ENCODE measurements around the gene ARFGEF3.

DNA sequence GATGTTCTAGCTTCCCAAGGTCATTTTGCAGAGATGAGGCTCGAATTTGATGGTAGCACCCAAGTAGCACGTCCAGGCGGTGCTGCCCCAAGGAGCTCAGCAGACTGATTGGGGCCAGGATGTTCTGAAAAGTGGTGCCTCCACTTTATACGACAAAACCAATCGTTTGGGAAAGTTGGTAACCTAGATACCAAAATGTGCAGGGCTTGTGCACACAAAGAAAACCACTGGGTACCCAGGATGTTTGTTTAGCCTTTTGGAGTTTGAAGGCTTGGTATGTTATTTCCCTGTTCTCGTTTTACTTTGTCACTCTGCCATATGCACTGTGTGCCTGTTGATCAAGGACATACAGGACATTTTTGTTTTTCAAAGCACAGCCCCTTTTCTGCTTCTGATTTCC lies 97.3 kb downstream of the ARFGEF3 start:
- TF ChIP-seq FOXK2 (IDR thresholded peaks at IDR 0.05) (no peak), CTCF (IDR thresholded peaks at IDR 0.05 in 2 of 3, conservative IDR thresholded peaks at IDR 0.05 in 1 of 3; ENCODE audit: control insufficient read depth in 2 of 3, extremely low read depth in 1 of 3, insufficient read depth in 1 of 3, low read depth in 3 of 3, low read length in 3 of 3) (no peak), MXI1 (IDR thresholded peaks at IDR 0.05; ENCODE audit: low read depth, low read length) (no peak), HDGF (IDR thresholded peaks at IDR 0.05) (no peak), BRCA1 (IDR thresholded peaks at IDR 0.05; ENCODE audit: low read depth, low read length) (no peak), TAF1 (IDR thresholded peaks at IDR 0.05; ENCODE audit: borderline replicate concordance, low read depth, low read length) (no peak), POLR2A (IDR thresholded peaks at IDR 0.05; ENCODE audit: low read depth, low read length) (no peak), RAD21 (IDR thresholded peaks at IDR 0.05; ENCODE audit: insufficient read depth, low read depth, low read length) (no peak), YY1 (IDR thresholded peaks at IDR 0.05; ENCODE audit: low read depth, low read length) (no peak), POLR2AphosphoS5 (IDR thresholded peaks at IDR 0.05; ENCODE audit: low read length) (no peak), SREBF1 (IDR thresholded peaks at IDR 0.05; ENCODE audit: low read length) (no peak), EGR1 (IDR thresholded peaks at IDR 0.05; ENCODE audit: borderline replicate concordance in 1 of 2, low read depth in 2 of 2, low read length in 2 of 2) (no peak), ZNF687 (IDR thresholded peaks at IDR 0.05) (no peak)

All from GM12878 (cell line).